HG02763 (cell line): ENCODE results near the gene PGM5.
"Not testable (repeated sequence)": the region's sequence is repeated elsewhere in the genome, so short reads cannot be mapped to it uniquely, and the experiment has no call there.

ENCODE experiments used
- ATAC-seq: cut with Tn5 transposase; IDR thresholded peaks from one replicate; pipeline ENCODE4 v1.9.1; 2021; ENCODE audit warnings: mild to moderate bottlenecking, moderate library complexity; ENCODE audit not compliant: unreplicated experiment

PGM5 gene

DNA sequence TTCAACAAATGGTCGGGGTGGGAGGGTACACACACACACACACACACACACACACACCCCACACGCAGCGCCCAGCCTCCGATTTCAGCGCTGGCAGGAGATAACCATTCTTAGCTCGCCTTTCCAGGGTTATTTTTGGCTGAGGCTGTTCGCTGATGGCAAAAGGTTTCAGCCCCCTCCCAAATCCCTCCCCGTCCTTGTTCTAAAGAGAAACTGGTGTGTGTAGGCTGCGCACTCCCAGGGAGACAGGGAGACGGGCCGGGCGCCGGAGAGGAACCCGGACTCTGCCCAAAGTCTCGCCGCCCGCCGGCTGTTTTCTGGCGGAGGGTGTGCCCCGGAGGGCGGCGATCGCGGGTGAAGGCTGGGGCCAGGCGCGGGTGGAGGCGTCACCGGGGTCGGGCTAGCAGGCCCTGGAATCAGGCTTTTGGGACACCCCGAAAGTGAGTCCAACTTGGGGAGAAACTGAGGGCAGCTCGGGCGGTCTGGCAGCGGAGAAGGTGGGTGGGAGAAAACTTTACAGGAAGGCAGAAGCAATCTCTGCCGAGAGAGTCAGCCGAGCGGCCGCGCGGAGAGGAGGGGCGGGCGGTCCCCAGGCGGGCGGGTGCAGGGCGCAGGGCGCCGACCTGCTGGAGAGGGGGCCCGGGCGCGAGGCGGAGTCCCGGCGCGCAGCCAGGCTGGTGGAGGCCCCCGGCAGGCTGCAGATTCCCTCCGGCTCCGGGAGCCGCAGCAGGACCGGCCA lies at the start of gene PGM5:
Gene PGM5 (plus strand): TSS at position 232 of the 739 bp plus-strand sequence. CDS start 517 bp downstream, outside the sequence.
- ATAC-seq = not testable (repeated sequence)

DNA sequence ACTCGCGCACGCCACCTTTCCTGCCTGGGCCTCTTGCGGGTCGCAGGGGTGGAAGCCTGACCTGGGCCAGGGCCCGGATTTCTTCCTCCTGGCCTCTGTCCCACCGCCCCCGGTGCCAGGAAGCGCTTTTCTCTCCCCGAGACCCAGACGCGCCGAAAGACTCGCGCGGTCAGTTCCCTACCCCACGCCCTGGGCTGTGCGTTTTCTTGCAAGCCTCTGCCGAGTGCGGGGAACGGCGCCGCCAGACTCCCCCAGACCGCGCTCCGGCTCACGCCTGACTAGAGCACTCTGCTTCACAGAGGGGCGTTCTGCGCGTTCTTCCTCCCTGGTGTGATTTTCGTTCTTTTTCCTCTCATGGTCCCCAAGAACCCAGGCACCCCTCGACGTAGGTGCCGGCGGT lies 49.3 kb upstream of the PGM5 start:
- ATAC-seq = not testable (repeated sequence)

DNA sequence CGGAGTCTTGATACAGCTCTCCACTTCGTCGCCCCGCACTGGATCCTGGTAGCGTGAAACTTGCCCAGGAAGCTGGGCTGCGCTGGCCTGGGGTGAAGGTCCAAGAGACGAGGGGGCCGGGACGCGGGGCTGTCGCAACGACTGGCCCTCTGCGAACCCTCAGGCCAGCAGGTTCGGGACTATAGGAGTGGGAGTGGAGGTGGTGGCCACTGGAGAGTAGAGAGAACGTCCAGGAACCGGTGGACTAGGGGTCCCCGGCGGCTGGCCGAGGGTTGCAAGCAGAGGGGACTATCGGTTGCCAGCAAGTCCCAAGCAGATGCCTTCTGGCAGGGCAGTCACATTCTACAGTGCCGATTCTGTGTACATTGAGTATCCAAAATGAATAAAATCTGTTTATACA lies 48.8 kb upstream of the PGM5 start:
- not testable (repeated sequence) for ATAC-seq

DNA sequence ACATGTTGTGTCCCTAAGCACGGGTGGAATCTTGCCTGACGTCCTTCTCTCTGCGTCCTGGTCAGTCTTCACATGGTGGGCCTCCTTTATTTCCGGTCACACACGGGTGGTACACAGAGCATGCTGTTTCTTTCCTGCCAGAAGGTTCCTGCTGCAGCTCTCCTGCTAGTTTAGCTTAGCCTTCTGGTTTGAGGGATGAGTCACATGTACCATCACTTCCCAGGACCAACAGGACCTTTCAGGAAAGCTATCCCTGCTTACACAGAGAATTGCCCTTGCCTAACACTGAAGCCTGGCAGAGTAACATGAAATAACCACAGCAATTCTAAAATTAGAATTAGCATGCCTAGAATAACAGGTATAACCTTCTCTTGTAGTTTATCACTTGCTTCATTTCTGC lies 45.2 kb upstream of the PGM5 start:
- ATAC-seq = not testable (repeated sequence)

GRCh38 chr9:68318209-68318608 lies 38.2 kb upstream of the PGM5 start:
- not testable (repeated sequence) for ATAC-seq

DNA sequence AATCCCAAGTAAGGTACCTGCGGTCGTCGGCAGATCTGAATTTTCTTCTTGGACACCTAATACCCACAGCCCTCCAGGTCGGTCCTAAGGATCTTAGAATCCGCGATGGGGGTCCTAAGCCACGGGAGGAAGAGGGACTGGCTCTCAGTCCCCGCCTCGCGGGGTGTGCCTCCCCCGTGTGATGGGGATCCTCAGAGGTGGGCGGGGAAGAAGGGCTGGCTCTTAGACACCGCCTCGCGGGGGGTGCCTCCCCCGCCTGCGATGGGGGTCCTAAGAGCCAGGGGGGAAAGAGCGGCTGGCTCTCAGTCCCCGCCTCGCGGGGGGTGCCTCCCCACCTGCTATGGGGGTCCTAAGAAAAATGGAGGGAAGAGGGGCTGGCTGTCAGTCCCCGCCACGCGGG lies 32.7 kb upstream of the PGM5 start:
- not testable (repeated sequence) for ATAC-seq

GRCh38 chr9:68324518-68324917 lies 31.9 kb upstream of the PGM5 start:
- not testable (repeated sequence) for ATAC-seq

GRCh38 chr9:68329106-68329505 lies 27.3 kb upstream of the PGM5 start:
- not testable (repeated sequence) for ATAC-seq

DNA sequence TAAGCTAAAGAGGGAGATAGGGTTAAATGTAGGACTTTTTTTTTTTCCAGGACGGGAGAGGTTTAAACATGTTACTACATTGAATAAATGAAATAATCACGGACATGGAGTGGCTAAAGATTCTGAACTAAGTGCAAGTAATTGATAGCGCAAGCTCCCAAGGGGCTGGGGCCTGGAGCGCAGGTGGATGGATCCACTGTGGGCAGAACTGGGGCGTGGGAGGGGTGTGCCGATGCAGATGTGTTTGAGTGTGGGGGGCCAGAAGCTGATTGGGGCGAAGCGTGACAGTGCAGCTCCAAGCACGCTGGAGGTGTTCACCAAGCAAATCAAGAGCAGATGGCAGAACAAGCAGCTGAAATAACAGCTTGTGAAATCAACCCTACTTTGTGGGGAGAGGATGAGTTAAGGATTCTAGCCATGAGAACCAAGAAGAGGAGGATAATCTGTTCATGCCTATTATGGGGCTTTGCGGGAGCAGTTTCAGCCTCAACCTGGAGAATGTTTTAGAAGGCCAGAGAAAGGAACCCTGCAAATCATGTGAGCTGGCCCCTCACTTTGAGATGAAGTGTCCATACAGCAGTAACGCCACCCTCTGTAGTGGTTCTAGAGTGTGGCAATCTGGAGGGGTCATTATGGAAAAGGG lies 25.8 kb upstream of the PGM5 start:
- ATAC-seq = not testable (repeated sequence)

GRCh38 chr9:68332122-68332521 lies 24.3 kb upstream of the PGM5 start:
- ATAC-seq = not testable (repeated sequence)

DNA sequence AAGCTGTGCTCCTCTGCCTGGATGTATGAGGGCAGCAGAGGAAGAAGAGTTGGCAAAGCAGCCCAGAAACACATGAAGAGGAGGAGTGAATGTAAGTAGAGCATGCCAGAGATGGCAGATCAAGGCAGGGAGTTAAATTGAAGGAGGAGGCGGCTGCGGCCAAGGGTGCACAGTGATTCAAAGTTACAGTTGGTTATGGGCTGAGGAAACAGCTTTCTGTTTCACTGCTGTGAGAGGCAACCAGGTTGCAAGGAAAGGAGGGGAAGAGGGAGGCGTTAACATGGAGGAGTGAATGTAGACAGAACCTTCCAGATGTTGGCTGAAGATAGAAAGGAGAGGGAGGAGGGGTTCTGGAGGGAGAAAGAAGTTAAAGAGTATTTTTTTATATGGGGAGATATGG lies 20.5 kb upstream of the PGM5 start:
- not testable (repeated sequence) for ATAC-seq

GRCh38 chr9:68336639-68337339 lies 19.6 kb upstream of the PGM5 start:
- ATAC-seq = not testable (repeated sequence)

GRCh38 chr9:68338000-68338399 lies 18.4 kb upstream of the PGM5 start:
- ATAC-seq = not testable (repeated sequence)

GRCh38 chr9:68342265-68343025 lies 14.0 kb upstream of the PGM5 start:
- peak; percentile 84 for ATAC-seq

GRCh38 chr9:68343242-68343641 lies 13.2 kb upstream of the PGM5 start:
- ATAC-seq = not testable (repeated sequence)

GRCh38 chr9:68343992-68344391 lies 12.4 kb upstream of the PGM5 start:
- not testable (repeated sequence) for ATAC-seq

GRCh38 chr9:68351689-68352088 lies 4.7 kb upstream of the PGM5 start:
- ATAC-seq = not testable (repeated sequence)

- ATAC-seq = not testable (repeated sequence)
Measured at GRCh38 chr9:68355993-68356379, 425 bp upstream of the PGM5 start.

DNA sequence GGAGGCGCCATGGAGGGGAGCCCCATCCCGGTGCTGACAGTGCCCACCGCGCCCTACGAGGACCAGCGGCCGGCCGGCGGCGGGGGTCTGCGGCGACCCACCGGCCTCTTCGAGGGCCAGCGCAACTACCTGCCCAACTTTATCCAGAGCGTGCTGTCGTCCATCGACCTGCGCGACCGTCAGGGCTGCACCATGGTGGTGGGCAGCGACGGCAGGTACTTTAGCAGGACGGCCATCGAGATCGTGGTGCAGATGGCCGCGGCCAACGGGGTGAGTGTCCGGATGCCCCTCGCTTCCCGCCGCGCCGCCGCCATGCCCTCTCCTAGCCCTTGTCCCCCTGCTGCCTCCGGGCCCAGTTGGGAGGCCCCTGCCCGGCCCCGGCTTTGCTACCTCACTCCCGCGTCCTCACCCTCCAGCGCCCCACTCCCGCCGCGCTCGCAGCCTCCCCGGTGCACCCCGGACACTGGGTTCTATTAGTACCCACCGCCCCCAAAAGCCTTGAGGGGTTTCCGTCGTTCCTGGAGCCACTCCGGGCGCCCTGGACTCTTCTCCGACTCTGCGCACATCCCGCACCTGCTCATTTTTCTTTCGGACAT lies 806 bp downstream of the PGM5 start:
- ATAC-seq = not testable (repeated sequence)

- ATAC-seq = not testable (repeated sequence)
Measured at GRCh38 chr9:68366933-68367547, 10.6 kb downstream of the PGM5 start.
